H1 (cell line): ENCODE results near the gene TGFA. TPM values are rescaled to one million over a fixed set of nuclear protein-coding genes. Genes with fewer than 3 reads are reported as not detected.

Experiments used
- CREB1 ChIP-seq: IDR thresholded peaks from 2 replicates; pipeline ENCODE4 v1.6.1; 2012; ENCODE audit warnings: inconsistent platforms
- RAD21 ChIP-seq, 2 experiments: IDR thresholded peaks in 1 of 2; conservative IDR thresholded peaks in 1 of 2; 2 replicates each; pipeline ENCODE4 v1.6.1; 2011; ENCODE audit warnings: low read depth in 2 of 2, low read length in 2 of 2, improper control_type of control experiment in 1 of 2, inconsistent platforms in 1 of 2, mild to moderate bottlenecking in 1 of 2, moderate library complexity in 1 of 2
- RFX5 ChIP-seq: IDR thresholded peaks from 2 replicates; pipeline ENCODE4 v1.6.1; 2011; ENCODE audit warnings: low read depth, low read length, improper control_type of control experiment, borderline replicate concordance
- RXRA ChIP-seq: IDR thresholded peaks from 2 replicates; pipeline ENCODE4 v1.6.1; 2011; ENCODE audit warnings: low read depth, mild to moderate bottlenecking, low read length, moderate library complexity; ENCODE audit not compliant: insufficient read depth
- SIN3A ChIP-seq, 2 experiments: IDR thresholded peaks in 1 of 2; conservative IDR thresholded peaks in 1 of 2; 2 replicates each; pipeline ENCODE4 v1.6.1; 2011 to 2012; ENCODE audit warnings: low read length in 2 of 2, improper control_type of control experiment in 1 of 2, low read depth in 1 of 2, mild to moderate bottlenecking in 1 of 2
- polyA plus RNA-seq, 7 experiments: library from polyadenylated mRNA; depleted of rRNA in 3 of 7; stranded (reverse) in 5 of 7; unstranded in 2 of 7; fragments of >200 nt in 5 of 7; fragments of 200-250 nt in 2 of 7; gene quantifications; 1 replicate in 5 of 7; 2 replicates in 1 of 7; 4 replicates in 1 of 7; pipeline versions ENCODE4 v1.2.1 to v1.2.3, GENCODE V29; 2011 to 2013; ENCODE audit warnings: missing spikeins in 2 of 7, mixed read lengths in 2 of 7
- total RNA-seq: library from RNA; stranded (reverse); fragmentation: NEBNext Ultra II Directional; extraction: Animal tissue kit (Norgen Biotek cat#: 25700); gene quantifications from 2 replicates; pipeline ENCODE4 v1.2.1, GENCODE V29; 2021
- TF ChIP-seq, protein P1 (sequence below), 3 experiments: IDR thresholded peaks; 1 replicate in 2 of 3; 2 replicates in 1 of 3; pipeline versions ENCODE4 v1.5.1 to v1.6.1; 2011; ENCODE audit warnings: low read length in 3 of 3, mild to moderate bottlenecking in 3 of 3, inconsistent platforms in 2 of 3, low read depth in 1 of 3, moderate library complexity in 1 of 3; ENCODE audit not compliant: insufficient read depth in 1 of 3; ENCODE audit errors: control extremely low read depth in 1 of 3

The TGFA gene
- total and polyA plus RNA-seq, 2 of the 8 experiments (the other 6 are each of a cell fraction or from before 2014, with no cell fraction given): 1.8 to 3.7 TPM

GRCh38 chr2:70403267-70404053, 150.2 kb downstream of the TGFA start (continued):
- peak in 1 of 2 experiments; percentile 10; a peak in 1 of 4 replicates for TF ChIP-seq RAD21 (IDR thresholded peaks at IDR 0.05 in 1 of 2, conservative IDR thresholded peaks at IDR 0.05 in 1 of 2; ENCODE audit: low read depth in 2 of 2, low read length in 2 of 2)
- TF ChIP-seq, protein P1, sequence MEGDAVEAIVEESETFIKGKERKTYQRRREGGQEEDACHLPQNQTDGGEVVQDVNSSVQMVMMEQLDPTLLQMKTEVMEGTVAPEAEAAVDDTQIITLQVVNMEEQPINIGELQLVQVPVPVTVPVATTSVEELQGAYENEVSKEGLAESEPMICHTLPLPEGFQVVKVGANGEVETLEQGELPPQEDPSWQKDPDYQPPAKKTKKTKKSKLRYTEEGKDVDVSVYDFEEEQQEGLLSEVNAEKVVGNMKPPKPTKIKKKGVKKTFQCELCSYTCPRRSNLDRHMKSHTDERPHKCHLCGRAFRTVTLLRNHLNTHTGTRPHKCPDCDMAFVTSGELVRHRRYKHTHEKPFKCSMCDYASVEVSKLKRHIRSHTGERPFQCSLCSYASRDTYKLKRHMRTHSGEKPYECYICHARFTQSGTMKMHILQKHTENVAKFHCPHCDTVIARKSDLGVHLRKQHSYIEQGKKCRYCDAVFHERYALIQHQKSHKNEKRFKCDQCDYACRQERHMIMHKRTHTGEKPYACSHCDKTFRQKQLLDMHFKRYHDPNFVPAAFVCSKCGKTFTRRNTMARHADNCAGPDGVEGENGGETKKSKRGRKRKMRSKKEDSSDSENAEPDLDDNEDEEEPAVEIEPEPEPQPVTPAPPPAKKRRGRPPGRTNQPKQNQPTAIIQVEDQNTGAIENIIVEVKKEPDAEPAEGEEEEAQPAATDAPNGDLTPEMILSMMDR (IDR thresholded peaks at IDR 0.05; ENCODE audit: control extremely low read depth in 1 of 3, insufficient read depth in 1 of 3, low read depth in 1 of 3, low read length in 3 of 3): peak in 1 of 3 experiments; percentile 18; a peak in 2 of 4 replicates
- TF ChIP-seq CREB1: no peak
- TF ChIP-seq SIN3A (conservative IDR thresholded peaks at IDR 0.05 in 1 of 2, IDR thresholded peaks at IDR 0.05 in 1 of 2; ENCODE audit: low read depth in 1 of 2, low read length in 2 of 2): no peak
- TF ChIP-seq RFX5: no peak
- TF ChIP-seq RXRA: no peak
